GM12874 (cell line): ENCODE data around the gene ZNF629.

ENCODE experiments used
- CTCF ChIP-seq: IDR thresholded peaks from 2 replicates; pipeline ENCODE4 v1.5.1; 2011; ENCODE audit warnings: low read depth, mild to moderate bottlenecking, control low read depth, low read length, moderate library complexity; ENCODE audit not compliant: insufficient read depth

ZNF629 gene

GRCh38 chr16:30747799-30748633, 39.0 kb downstream of the ZNF629 start, which contains the start of gene PHKG2:
TSS of gene PHKG2 (plus strand) at chr16:30748425. CDS start at chr16:30748821, 396 bp downstream.
- TF ChIP-seq CTCF: no peak

- TF ChIP-seq CTCF: no peak
Measured at GRCh38 chr16:30747331-30747730, 39.7 kb downstream of the ZNF629 start.

GRCh38 chr16:30746638-30747175, 40.3 kb downstream of the ZNF629 start:
- TF ChIP-seq CTCF: no peak

DNA sequence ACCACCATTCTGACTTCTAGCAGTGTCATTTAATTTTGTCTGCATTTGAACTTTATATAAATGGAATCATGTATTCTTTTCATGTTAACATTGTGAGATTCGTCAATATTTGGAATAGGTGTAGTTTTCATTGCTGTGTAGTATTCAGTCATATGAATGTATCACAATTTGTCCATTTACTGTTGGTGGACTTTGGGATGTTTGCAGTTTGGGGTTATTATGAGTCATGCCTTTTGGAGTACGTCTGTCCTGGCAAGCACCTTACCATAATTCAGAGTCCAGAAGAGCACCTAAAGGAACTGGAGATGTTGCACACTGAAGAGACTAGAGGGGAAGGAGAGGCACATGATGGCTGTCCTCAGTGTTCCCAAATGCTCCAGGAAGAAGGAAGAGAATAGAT, 41.9 kb downstream of the ZNF629 start:
- TF ChIP-seq CTCF: no peak

GRCh38 chr16:30744183-30744582, 42.8 kb downstream of the ZNF629 start:
- no peak for TF ChIP-seq CTCF

GRCh38 chr16:30743716-30744115, 43.3 kb downstream of the ZNF629 start:
- no peak for TF ChIP-seq CTCF

GRCh38 chr16:30741461-30741914, 45.5 kb downstream of the ZNF629 start:
- TF ChIP-seq CTCF: no peak
